HepG2 (cell line): ENCODE data around the gene C14orf93. TPM values are rescaled to one million over a fixed set of nuclear protein-coding genes. Genes with fewer than 3 reads are reported as not detected.

Experiments used
- MTF2 ChIP-seq: sonication (generic); formaldehyde crosslinking; IDR thresholded peaks from 2 replicates; pipeline ENCODE4 v1.5.0; 2020; ENCODE audit warnings: missing genetic modification reagents, borderline replicate concordance
- RARA ChIP-seq: IDR thresholded peaks from 2 replicates; pipeline ENCODE4 v1.6.1; 2016; ENCODE audit warnings: missing genetic modification reagents, missing compliant biosample characterization
- SAP130 ChIP-seq: IDR thresholded peaks from 2 replicates; pipeline ENCODE4 v1.6.1; 2016; ENCODE audit warnings: low read depth
- SP140L ChIP-seq: sonication (generic); formaldehyde crosslinking; IDR thresholded peaks from 2 replicates; pipeline ENCODE4 v1.4.0; 2020; ENCODE audit warnings: missing genetic modification reagents, borderline replicate concordance
- TEAD3 ChIP-seq: optimal IDR thresholded peaks from 2 replicates; pipeline ENCODE3; 2016; ENCODE audit warnings: borderline replicate concordance
- ZNF451 ChIP-seq: sonication (generic); formaldehyde crosslinking; IDR thresholded peaks from 2 replicates; pipeline ENCODE4 v1.5.0; 2020; ENCODE audit warnings: mild to moderate bottlenecking, missing genetic modification reagents
- ZNF556 ChIP-seq: sonication (generic); formaldehyde crosslinking; IDR thresholded peaks from 2 replicates; pipeline ENCODE4 v1.4.0; 2020; ENCODE audit warnings: mild to moderate bottlenecking, missing genetic modification reagents, borderline replicate concordance
- ZNF747 ChIP-seq: sonication (generic); formaldehyde crosslinking; IDR thresholded peaks from 2 replicates; pipeline ENCODE4 v1.8.1; 2023; ENCODE audit warnings: missing genetic modification reagents, mild to moderate bottlenecking, borderline replicate concordance
- polyA plus RNA-seq, 8 experiments: library from polyadenylated mRNA; depleted of rRNA in 3 of 8; stranded (reverse) in 7 of 8; unstranded in 1 of 8; fragments of >200 nt; fragmentation: Illumina TruSeq in 4 of 8; extraction: Trizol in 4 of 8; gene quantifications; 2 replicates each; pipeline versions ENCODE4 v1.2.1 to v1.2.3, GENCODE V29; 2011 to 2016; ENCODE audit warnings: low read depth in 4 of 8, missing spikeins in 1 of 8, mixed read lengths in 1 of 8; ENCODE audit not compliant: insufficient read depth in 1 of 8
- total RNA-seq, 5 experiments: library from RNA; depleted of rRNA; stranded (reverse); fragments of >200 nt; fragmentation: Illumina TruSeq; extraction: Trizol; gene quantifications; 2 replicates each; pipeline ENCODE4 v1.2.3, GENCODE V29; 2016; ENCODE audit warnings: low read depth in 1 of 5
- TF ChIP-seq, protein P1 (sequence below): sonication (generic); formaldehyde crosslinking; IDR thresholded peaks from 2 replicates; pipeline ENCODE4 v1.5.0; 2020; ENCODE audit warnings: mild to moderate bottlenecking, missing genetic modification reagents, borderline replicate concordance
- TF ChIP-seq, protein P2 (sequence below): IDR thresholded peaks from 2 replicates; pipeline ENCODE4 v1.6.1; 2016
- TF ChIP-seq, protein P3 (sequence below): sonication (generic); formaldehyde crosslinking; IDR thresholded peaks from 2 replicates; pipeline ENCODE4 v1.5.1; 2020; ENCODE audit warnings: mild to moderate bottlenecking, missing genetic modification reagents, borderline replicate concordance
- TF ChIP-seq, protein P4 (sequence below): IDR thresholded peaks from 2 replicates; pipeline ENCODE4 v1.6.1; 2016; ENCODE audit warnings: low read depth, borderline replicate concordance
- TF ChIP-seq, protein P5 (sequence below): sonication (generic); IDR thresholded peaks from 2 replicates; pipeline ENCODE4 v1.6.1; 2016; ENCODE audit warnings: low read depth, borderline replicate concordance

C14orf93 gene
- total and polyA plus RNA-seq, 2 of the 13 experiments (the other 11 are each of a cell fraction or from before 2014, with no cell fraction given): 11.4 to 22.5 TPM

DNA sequence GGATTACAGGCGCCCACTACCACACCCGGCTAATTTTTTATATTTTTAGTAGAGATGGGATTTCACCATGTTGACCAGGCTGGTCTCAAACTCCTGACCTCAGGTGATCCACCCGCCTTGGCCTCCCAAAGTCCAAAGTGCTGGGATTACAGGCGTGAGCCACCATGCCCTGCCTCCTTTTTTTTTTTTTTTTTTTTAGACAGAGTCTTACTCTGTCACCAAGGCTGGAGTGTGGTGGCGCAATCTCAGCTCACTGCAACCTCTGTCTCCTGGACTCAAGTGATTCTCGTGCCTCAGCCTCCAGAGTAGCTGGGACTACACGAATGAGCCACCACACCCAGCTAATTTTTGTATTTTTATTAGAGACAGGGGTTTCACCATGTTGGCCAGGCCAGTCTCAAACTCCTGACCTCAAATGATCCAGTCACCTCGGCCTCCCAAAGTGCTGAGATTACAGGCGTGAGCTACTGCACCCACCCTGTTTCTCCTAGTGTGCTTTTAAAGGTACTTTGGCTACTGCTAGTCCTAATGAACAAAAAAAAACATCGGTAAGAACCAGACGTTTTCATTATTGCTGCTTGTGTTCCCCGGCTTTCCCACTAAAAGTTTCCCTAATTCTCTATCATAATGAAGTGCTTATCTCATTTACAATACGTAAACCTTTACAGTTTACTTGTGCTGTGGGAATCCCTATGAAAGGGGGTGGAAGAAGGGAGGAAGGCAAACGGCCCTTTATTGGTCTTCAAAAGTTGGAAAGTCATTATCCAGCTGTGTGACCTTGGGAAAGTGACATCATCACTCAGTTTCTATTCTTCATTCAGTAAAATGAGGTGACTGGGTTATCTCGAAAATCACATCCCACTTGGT is 43.8 kb downstream of the C14orf93 start (continued):
- TF ChIP-seq, protein P1, sequence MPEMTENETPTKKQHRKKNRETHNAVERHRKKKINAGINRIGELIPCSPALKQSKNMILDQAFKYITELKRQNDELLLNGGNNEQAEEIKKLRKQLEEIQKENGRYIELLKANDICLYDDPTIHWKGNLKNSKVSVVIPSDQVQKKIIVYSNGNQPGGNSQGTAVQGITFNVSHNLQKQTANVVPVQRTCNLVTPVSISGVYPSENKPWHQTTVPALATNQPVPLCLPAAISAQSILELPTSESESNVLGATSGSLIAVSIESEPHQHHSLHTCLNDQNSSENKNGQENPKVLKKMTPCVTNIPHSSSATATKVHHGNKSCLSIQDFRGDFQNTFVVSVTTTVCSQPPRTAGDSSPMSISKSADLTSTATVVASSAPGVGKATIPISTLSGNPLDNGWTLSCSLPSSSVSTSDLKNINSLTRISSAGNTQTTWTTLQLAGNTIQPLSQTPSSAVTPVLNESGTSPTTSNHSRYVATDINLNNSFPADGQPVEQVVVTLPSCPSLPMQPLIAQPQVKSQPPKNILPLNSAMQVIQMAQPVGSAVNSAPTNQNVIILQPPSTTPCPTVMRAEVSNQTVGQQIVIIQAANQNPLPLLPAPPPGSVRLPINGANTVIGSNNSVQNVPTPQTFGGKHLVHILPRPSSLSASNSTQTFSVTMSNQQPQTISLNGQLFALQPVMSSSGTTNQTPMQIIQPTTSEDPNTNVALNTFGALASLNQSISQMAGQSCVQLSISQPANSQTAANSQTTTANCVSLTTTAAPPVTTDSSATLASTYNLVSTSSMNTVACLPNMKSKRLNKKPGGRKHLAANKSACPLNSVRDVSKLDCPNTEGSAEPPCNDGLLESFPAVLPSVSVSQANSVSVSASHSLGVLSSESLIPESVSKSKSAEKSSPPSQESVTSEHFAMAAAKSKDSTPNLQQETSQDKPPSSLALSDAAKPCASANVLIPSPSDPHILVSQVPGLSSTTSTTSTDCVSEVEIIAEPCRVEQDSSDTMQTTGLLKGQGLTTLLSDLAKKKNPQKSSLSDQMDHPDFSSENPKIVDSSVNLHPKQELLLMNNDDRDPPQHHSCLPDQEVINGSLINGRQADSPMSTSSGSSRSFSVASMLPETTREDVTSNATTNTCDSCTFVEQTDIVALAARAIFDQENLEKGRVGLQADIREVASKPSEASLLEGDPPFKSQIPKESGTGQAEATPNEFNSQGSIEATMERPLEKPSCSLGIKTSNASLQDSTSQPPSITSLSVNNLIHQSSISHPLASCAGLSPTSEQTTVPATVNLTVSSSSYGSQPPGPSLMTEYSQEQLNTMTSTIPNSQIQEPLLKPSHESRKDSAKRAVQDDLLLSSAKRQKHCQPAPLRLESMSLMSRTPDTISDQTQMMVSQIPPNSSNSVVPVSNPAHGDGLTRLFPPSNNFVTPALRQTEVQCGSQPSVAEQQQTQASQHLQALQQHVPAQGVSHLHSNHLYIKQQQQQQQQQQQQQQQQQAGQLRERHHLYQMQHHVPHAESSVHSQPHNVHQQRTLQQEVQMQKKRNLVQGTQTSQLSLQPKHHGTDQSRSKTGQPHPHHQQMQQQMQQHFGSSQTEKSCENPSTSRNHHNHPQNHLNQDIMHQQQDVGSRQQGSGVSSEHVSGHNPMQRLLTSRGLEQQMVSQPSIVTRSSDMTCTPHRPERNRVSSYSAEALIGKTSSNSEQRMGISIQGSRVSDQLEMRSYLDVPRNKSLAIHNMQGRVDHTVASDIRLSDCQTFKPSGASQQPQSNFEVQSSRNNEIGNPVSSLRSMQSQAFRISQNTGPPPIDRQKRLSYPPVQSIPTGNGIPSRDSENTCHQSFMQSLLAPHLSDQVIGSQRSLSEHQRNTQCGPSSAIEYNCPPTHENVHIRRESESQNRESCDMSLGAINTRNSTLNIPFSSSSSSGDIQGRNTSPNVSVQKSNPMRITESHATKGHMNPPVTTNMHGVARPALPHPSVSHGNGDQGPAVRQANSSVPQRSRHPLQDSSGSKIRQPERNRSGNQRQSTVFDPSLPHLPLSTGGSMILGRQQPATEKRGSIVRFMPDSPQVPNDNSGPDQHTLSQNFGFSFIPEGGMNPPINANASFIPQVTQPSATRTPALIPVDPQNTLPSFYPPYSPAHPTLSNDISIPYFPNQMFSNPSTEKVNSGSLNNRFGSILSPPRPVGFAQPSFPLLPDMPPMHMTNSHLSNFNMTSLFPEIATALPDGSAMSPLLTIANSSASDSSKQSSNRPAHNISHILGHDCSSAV (CRISPR knock-in tag): 0 out of 2 replicates have a peak, but pooled peaks have one; percentile 35
- TF ChIP-seq ZNF451 (CRISPR knock-in tag) (peak; percentile 47; the same call in 1 of the 2 replicates), SAP130 (CRISPR knock-in tag) (peak; percentile 73), TEAD3 (CRISPR knock-in tag) (peak; percentile 32), RARA (CRISPR knock-in tag) (peak; percentile 86), ZNF556 (CRISPR knock-in tag) (0 out of 2 replicates have a peak, but pooled peaks have one; percentile 9), MTF2 (CRISPR knock-in tag) (peak; percentile 83; the same call in 1 of the 2 replicates), ZNF747 (CRISPR knock-in tag) (peak; percentile 82; the same call in 1 of the 2 replicates), SP140L (peak; percentile 73; the same call in 1 of the 2 replicates)
- TF ChIP-seq, protein P2, sequence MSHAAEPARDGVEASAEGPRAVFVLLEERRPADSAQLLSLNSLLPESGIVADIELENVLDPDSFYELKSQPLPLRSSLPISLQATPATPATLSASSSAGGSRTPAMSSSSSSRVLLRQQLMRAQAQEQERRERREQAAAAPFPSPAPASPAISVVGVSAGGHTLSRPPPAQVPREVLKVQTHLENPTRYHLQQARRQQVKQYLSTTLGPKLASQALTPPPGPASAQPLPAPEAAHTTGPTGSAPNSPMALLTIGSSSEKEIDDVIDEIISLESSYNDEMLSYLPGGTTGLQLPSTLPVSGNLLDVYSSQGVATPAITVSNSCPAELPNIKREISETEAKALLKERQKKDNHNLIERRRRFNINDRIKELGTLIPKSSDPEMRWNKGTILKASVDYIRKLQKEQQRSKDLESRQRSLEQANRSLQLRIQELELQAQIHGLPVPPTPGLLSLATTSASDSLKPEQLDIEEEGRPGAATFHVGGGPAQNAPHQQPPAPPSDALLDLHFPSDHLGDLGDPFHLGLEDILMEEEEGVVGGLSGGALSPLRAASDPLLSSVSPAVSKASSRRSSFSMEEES (CRISPR knock-in tag): peak; percentile 50; the same call in 1 of the 2 replicates
- TF ChIP-seq, protein P3, sequence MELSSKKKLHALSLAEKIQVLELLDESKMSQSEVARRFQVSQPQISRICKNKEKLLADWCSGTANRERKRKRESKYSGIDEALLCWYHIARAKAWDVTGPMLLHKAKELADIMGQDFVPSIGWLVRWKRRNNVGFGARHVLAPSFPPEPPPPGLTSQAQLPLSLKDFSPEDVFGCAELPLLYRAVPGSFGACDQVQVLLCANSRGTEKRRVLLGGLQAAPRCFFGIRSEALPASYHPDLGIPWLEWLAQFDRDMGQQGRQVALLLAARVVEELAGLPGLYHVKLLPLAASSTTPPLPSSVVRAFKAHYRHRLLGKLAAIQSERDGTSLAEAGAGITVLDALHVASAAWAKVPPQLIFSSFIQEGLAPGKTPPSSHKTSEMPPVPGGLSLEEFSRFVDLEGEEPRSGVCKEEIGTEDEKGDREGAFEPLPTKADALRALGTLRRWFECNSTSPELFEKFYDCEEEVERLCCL (CRISPR knock-in tag): peak; percentile 41; the same call in 1 of the 2 replicates
- TF ChIP-seq, protein P4, sequence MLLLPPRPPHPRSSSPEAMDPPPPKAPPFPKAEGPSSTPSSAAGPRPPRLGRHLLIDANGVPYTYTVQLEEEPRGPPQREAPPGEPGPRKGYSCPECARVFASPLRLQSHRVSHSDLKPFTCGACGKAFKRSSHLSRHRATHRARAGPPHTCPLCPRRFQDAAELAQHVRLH (CRISPR knock-in tag): peak; percentile 95
- TF ChIP-seq, protein P5, sequence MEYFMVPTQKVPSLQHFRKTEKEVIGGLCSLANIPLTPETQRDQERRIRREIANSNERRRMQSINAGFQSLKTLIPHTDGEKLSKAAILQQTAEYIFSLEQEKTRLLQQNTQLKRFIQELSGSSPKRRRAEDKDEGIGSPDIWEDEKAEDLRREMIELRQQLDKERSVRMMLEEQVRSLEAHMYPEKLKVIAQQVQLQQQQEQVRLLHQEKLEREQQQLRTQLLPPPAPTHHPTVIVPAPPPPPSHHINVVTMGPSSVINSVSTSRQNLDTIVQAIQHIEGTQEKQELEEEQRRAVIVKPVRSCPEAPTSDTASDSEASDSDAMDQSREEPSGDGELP: peak; percentile 45; the same call in 1 of the 2 replicates
